HUES48 (cell line): ENCODE data around the gene RANBP17.
A peak's percentile ranks its signal among the peaks of the same experiment; 100 is the strongest.
"Not testable (repeated sequence)": the region's sequence is repeated elsewhere in the genome, so short reads cannot be mapped to it uniquely, and the experiment has no call there.

Source experiments
- H3K27ac ChIP-seq: one replicate; pipeline ENCODE4 v1.7.0; 2013; ENCODE audit warnings: low read depth, low read length, inconsistent platforms
- H3K27me3 ChIP-seq: 2 replicates; pipeline ENCODE4 v1.6.1; 2013; ENCODE audit warnings: mild to moderate bottlenecking, low read length; ENCODE audit not compliant: control insufficient read depth, insufficient read depth
- H3K36me3 ChIP-seq: 2 replicates; pipeline ENCODE4 v1.6.1; 2013; ENCODE audit warnings: low read length; ENCODE audit not compliant: control insufficient read depth, insufficient read depth
- H3K4me1 ChIP-seq: 2 replicates; pipeline ENCODE4 v1.6.1; 2013; ENCODE audit warnings: mild to moderate bottlenecking, low read length; ENCODE audit not compliant: control insufficient read depth, insufficient read depth
- H3K4me3 ChIP-seq: 2 replicates; pipeline ENCODE4 v1.5.1; 2013; ENCODE audit warnings: mild to moderate bottlenecking, low read depth, low read length
- H3K9ac ChIP-seq: 2 replicates; pipeline ENCODE4 v1.6.1; 2013; ENCODE audit warnings: mild to moderate bottlenecking, low read depth, low read length, moderate library complexity
- H3K9me3 ChIP-seq: 2 replicates; pipeline ENCODE4 v1.6.1; 2013; ENCODE audit warnings: low read length; ENCODE audit not compliant: control insufficient read depth, insufficient read depth

The RANBP17 gene

GRCh38 chr5:171149333-171149732, 287.5 kb downstream of the RANBP17 start:
- Histone ChIP-seq H3K27me3 (no peaks in the 10 kb centered on the region), H3K4me1 (peaks cover 21% of the 10 kb centered on the region), H3K4me3 (no peak overlapping the region), H3K36me3 (no peaks in the 10 kb centered on the region), H3K27ac (no peak overlapping the region), H3K9ac (no peak overlapping the region), H3K9me3 (no peaks in the 10 kb centered on the region)

- H3K27ac ChIP-seq: no peak overlapping the region
- H3K27me3 ChIP-seq: no peaks in the 10 kb centered on the region
- H3K9ac ChIP-seq: no peak overlapping the region
- no peak overlapping the region for H3K4me3 ChIP-seq
- no peaks in the 10 kb centered on the region for H3K36me3 ChIP-seq
- peaks cover 21% of the 10 kb centered on the region for H3K4me1 ChIP-seq
- H3K9me3 ChIP-seq: no peaks in the 10 kb centered on the region
Observed at GRCh38 chr5:171149772-171150171, 288.0 kb downstream of the RANBP17 start.

DNA sequence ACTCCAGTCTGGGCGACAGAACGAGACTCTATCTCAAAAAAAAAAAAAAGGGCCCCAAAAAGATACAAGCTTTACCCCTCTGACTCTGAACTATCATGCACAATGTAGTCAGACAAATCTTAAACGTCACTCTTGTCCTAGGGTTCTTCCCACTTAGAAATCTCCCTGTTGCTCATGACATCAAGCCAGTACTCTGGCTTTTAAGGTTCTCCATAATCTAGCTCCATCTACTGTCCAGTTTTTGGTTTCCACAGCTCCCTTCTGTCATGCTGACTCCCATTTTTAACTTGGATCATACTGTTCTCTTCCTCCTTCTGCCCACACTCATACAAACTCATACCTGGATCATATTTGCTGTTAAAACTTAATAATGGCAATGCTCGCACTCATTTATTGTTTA, 290.6 kb downstream of the RANBP17 start:
- Histone ChIP-seq H3K4me1 (peaks cover 21% of the 10 kb centered on the region), H3K27me3 (no peaks in the 10 kb centered on the region), H3K4me3 (no peak overlapping the region), H3K27ac (no peak overlapping the region), H3K36me3 (no peaks in the 10 kb centered on the region), H3K9me3 (no peaks in the 10 kb centered on the region), H3K9ac (no peak overlapping the region)

DNA sequence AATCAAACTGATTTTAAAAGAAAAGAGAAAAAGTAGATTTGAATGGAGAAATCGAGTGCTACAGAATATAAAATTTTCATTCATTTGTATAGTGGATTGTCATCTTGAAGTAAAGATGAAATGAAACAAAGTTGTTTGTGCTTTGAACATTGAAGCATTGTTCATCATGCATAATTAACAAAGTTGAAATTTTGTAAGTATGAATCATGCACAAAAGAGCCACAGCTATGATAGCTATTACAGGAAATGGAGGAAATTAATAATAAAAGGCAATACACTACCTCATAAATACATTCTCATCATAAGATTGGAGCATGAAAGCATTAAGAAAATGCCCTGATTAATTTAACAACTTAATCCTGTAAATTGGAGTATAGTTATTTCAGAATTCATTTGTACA, 293.8 kb downstream of the RANBP17 start:
- no peaks in the 10 kb centered on the region for H3K9me3 ChIP-seq
- no peak overlapping the region for H3K9ac ChIP-seq
- H3K4me3 ChIP-seq: no peak overlapping the region
- H3K27ac ChIP-seq: no peak overlapping the region
- peaks cover 9% of the 10 kb centered on the region for H3K4me1 ChIP-seq
- H3K36me3 ChIP-seq: no peaks in the 10 kb centered on the region
- H3K27me3 ChIP-seq: no peaks in the 10 kb centered on the region

DNA sequence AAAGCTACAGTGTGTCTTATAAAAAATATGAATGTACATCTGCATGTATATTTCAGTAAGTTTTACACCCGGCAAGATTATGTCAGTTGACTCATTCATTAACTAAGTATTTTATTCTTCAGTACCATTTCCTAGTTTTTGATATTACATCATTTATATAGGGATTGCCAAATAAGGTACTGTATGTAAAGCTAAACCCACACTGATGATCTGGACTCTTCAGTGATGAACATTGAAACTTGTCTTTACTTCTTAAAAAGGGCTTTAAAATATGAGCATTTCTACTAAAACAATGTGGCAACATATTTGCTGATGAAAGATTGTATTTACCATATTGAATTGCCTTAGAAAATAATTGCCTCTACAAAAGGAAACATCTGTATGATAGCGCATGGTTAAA, 295.5 kb downstream of the RANBP17 start:
- Histone ChIP-seq H3K4me3 (no peak overlapping the region), H3K27ac (no peak overlapping the region), H3K27me3 (no peaks in the 10 kb centered on the region), H3K4me1 (peaks cover 1% of the 10 kb centered on the region; the same call in 1 of the 2 replicates), H3K36me3 (no peaks in the 10 kb centered on the region), H3K9ac (no peak overlapping the region), H3K9me3 (no peaks in the 10 kb centered on the region)

DNA sequence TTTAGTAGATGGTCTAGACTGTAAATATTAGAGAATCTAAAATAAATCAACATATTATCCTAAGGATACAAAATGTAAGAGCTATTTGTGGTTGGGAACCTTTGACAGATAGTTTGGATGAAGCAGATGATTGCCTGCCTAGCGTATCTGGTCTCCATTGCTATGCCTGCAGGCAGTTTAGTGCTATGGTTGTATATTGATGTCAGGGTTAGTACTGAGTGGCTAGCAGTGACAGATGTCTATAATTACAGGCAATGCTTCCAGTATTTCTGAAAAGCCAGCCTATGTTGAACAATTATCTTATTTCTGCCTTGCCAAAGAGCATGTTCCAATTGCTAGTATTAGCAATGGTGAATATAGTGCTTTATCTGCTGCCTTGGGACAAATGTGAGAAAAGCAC, 296.0 kb downstream of the RANBP17 start:
- Histone ChIP-seq H3K27me3 (no peaks in the 10 kb centered on the region), H3K27ac (no peak overlapping the region), H3K9ac (no peak overlapping the region)

DNA sequence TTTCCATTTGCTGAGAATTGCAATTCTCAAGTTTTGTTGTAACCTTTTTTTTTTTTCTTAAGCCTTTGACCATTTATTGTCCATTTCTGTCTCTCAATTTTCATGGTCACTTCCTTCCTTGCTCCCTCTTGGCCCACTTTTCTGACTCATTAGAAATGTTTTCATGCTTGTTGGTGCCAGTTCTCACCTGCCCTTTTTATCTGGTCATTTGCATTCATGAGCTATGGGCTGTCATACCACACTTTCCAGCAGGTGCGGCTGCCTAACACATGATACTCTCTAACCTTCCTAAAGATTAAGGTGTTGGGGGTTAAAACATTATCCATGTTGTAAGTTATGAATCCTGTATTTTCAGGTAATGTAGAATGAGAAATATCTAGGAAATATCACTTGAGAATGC, 296.8 kb downstream of the RANBP17 start:
- Histone ChIP-seq H3K4me3 (no peak overlapping the region), H3K27me3 (no peaks in the 10 kb centered on the region), H3K36me3 (no peaks in the 10 kb centered on the region), H3K4me1 (peaks cover 9% of the 10 kb centered on the region), H3K9me3 (no peaks in the 10 kb centered on the region), H3K9ac (no peak overlapping the region), H3K27ac (no peak overlapping the region)

More for the DNA sequence above, 296.0 kb downstream of the RANBP17 start:
- Histone ChIP-seq H3K4me3 (no peak overlapping the region), H3K9me3 (no peaks in the 10 kb centered on the region), H3K36me3 (no peaks in the 10 kb centered on the region), H3K4me1 (peaks cover 5% of the 10 kb centered on the region)

- Histone ChIP-seq H3K9me3 (no peaks in the 10 kb centered on the region), H3K9ac (no peak overlapping the region)
Observed at GRCh38 chr5:171162165-171162564, 300.3 kb downstream of the RANBP17 start.

DNA sequence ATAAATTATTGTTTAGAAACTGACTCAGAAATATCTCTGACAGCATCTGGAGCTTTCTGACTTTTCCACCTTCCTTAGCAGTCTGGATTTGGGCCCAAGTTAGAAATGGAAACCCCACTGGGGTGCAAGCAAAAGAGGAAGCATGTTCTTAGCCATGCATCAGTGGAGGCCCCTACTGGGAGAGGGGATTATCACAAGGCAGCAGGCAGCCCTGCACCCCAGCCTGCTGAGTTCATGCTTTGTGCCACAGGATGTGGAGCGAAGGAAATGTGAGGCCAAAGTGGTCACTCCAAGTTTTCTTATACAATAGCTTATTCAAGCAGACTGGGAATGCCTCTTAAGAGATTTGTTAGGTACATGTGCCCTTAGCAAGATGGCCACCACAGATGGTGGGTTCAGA, 300.8 kb downstream of the RANBP17 start:
- Histone ChIP-seq H3K27ac (peak overlapping the region; percentile 32), H3K9ac (no peak overlapping the region), H3K4me1 (peaks cover 12% of the 10 kb centered on the region), H3K36me3 (no peaks in the 10 kb centered on the region), H3K9me3 (no peaks in the 10 kb centered on the region), H3K4me3 (no peak overlapping the region), H3K27me3 (no peaks in the 10 kb centered on the region)

More at GRCh38 chr5:171162165-171162564, 300.3 kb downstream of the RANBP17 start:
- H3K27me3 ChIP-seq: no peaks in the 10 kb centered on the region
- no peak overlapping the region for H3K4me3 ChIP-seq
- no peaks in the 10 kb centered on the region for H3K36me3 ChIP-seq
- H3K4me1 ChIP-seq: peaks cover 9% of the 10 kb centered on the region
- H3K27ac ChIP-seq: no peak overlapping the region

- no peak overlapping the region for H3K4me3 ChIP-seq
- no peaks in the 10 kb centered on the region for H3K36me3 ChIP-seq
- H3K27me3 ChIP-seq: no peaks in the 10 kb centered on the region
- H3K27ac ChIP-seq: no peak overlapping the region
- H3K9ac ChIP-seq: no peak overlapping the region
- H3K9me3 ChIP-seq: no peaks in the 10 kb centered on the region
- H3K4me1 ChIP-seq: peaks cover 13% of the 10 kb centered on the region
Observed at GRCh38 chr5:171166766-171167165, 304.9 kb downstream of the RANBP17 start.

GRCh38 chr5:171168171-171168570, 306.4 kb downstream of the RANBP17 start:
- Histone ChIP-seq H3K36me3 (no peaks in the 10 kb centered on the region), H3K9me3 (no peaks in the 10 kb centered on the region), H3K4me3 (no peak overlapping the region), H3K27ac (no peak overlapping the region), H3K27me3 (no peaks in the 10 kb centered on the region), H3K4me1 (peaks cover 5% of the 10 kb centered on the region; the same call in 1 of the 2 replicates), H3K9ac (no peak overlapping the region)

DNA sequence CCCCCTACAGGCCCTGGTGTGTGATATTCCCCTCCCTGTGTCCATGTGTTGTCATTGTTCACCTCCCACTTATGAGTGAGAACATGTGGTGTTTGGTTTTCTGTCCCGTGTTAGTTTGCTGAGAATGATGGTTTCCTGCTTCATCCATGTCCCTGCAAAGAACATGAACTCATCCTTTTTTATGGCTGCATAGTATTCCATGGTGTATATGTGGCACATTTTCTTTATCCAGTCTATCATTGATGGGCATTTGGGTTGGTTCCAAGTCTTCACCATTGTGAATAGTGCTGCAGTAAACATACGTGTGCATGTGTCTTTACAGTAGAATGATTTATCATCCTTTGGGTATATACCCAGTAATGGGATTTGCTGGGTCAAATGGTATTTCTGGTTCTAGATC, 313.1 kb downstream of the RANBP17 start:
- H3K4me1 ChIP-seq, H3K27ac ChIP-seq, H3K27me3 ChIP-seq, H3K9me3 ChIP-seq, H3K9ac ChIP-seq, H3K36me3 ChIP-seq, H3K4me3 ChIP-seq: not testable (repeated sequence)
